Stimulated activated CD8-positive, alpha-beta memory T cell treated with anti-CD3 and anti-CD28 coated beads, Interleukin-7, amount 100 ng/mL, for 4 hours (primary cell): ENCODE measurements around the gene DCT.

Experiments used
- DNase-seq, 2 donors: peaks; one replicate each; pipeline ENCODE4 v3.0.0-alpha.2; 2020; ENCODE audit warnings: low read depth in 2 of 2

DCT gene

GRCh38 chr13:94395860-94396259 is 83.6 kb downstream of the DCT start:
- no peak for DNase-seq

GRCh38 chr13:94394723-94395122 is 84.8 kb downstream of the DCT start:
- no peak for DNase-seq

- DNase-seq = no peak
Measured at GRCh38 chr13:94390881-94391280, 88.6 kb downstream of the DCT start.

- DNase-seq = no peak
Measured at GRCh38 chr13:94389604-94390351, 89.7 kb downstream of the DCT start.

GRCh38 chr13:94387047-94387446 is 92.4 kb downstream of the DCT start:
- no peak for DNase-seq
